HFF-Myc (cell line): Measurements from ENCODE around the gene RAB31.

Source experiments
- DNase-seq: peaks from one replicate; pipeline ENCODE4 v3.0.0-alpha.2; 2011; ENCODE audit warnings: low read depth; ENCODE audit errors: extremely low read depth
- H3K4me3 ChIP-seq: replicated peaks from 2 replicates; pipeline ENCODE4 v1.5.1; 2011; ENCODE audit warnings: low read depth, mild to moderate bottlenecking, control low read depth, low read length
- CTCF ChIP-seq: IDR thresholded peaks from 2 replicates; pipeline ENCODE4 v1.5.1; 2012; ENCODE audit warnings: mild to moderate bottlenecking, low read depth, low read length, control low read depth; ENCODE audit errors: missing control alignments

Gene RAB31

GRCh38 chr18:9902832-9903231 is 194.7 kb downstream of the RAB31 start:
- no peak for TF ChIP-seq CTCF
- H3K4me3 ChIP-seq: no peak overlapping the region
- DNase-seq: no peak

GRCh38 chr18:9905401-9905922 is 197.4 kb downstream of the RAB31 start:
- no peak for DNase-seq
- no peak overlapping the region for H3K4me3 ChIP-seq
- no peak for TF ChIP-seq CTCF

- DNase-seq: no peak
- TF ChIP-seq CTCF: no peak
Measured at GRCh38 chr18:9906481-9906880, 198.4 kb downstream of the RAB31 start.

GRCh38 chr18:9907867-9908266 is 199.8 kb downstream of the RAB31 start:
- no peak for DNase-seq
- no peak for TF ChIP-seq CTCF
- H3K4me3 ChIP-seq: no peak overlapping the region

More at GRCh38 chr18:9906481-9906880, 198.4 kb downstream of the RAB31 start:
- H3K4me3 ChIP-seq: no peak overlapping the region

GRCh38 chr18:9910071-9910470 is 202.0 kb downstream of the RAB31 start:
- no peak for DNase-seq
- H3K4me3 ChIP-seq: no peak overlapping the region
- no peak for TF ChIP-seq CTCF

GRCh38 chr18:9910661-9911060 is 202.6 kb downstream of the RAB31 start:
- TF ChIP-seq CTCF: no peak
- no peak for DNase-seq
- no peak overlapping the region for H3K4me3 ChIP-seq

- H3K4me3 ChIP-seq: no peak overlapping the region
- TF ChIP-seq CTCF: no peak
- no peak for DNase-seq
Measured at GRCh38 chr18:9911226-9911625, 203.1 kb downstream of the RAB31 start.
